Urothelium cell line (cell line): ENCODE measurements around the gene CSNK2B.

Experiments
- DNase-seq: peaks from one replicate; pipeline ENCODE4 v3.0.0; 2011; ENCODE audit warnings: low spot score, mixed read lengths
- FAIRE-seq: peaks from 2 replicates; lab custom pipeline; 2011; peaks lifted over from hg19 to GRCh38; lab: Jason Lieb, UNC

CSNK2B gene

GRCh38 chr6:31636698-31637596, 28.9 kb upstream of the CSNK2B start:
- DNase-seq (no peak), FAIRE-seq (no peak)

GRCh38 chr6:31639043-31639442, 26.8 kb upstream of the CSNK2B start:
- FAIRE-seq (no peak), DNase-seq (no peak)

- no peak for FAIRE-seq
Measured at GRCh38 chr6:31639449-31639861, 26.4 kb upstream of the CSNK2B start.

GRCh38 chr6:31640612-31641011, 25.3 kb upstream of the CSNK2B start:
- DNase-seq (no peak), FAIRE-seq (no peak)

More at GRCh38 chr6:31639449-31639861, 26.4 kb upstream of the CSNK2B start:
- DNase-seq = no peak

- no peak for FAIRE-seq
- DNase-seq = no peak
Measured at GRCh38 chr6:31641370-31641769, 24.5 kb upstream of the CSNK2B start.

- DNase-seq = no peak
- no peak for FAIRE-seq
Measured at GRCh38 chr6:31642798-31643570, 22.9 kb upstream of the CSNK2B start.

- no peak for DNase-seq
- no peak for FAIRE-seq
Measured at GRCh38 chr6:31643818-31644454, 21.9 kb upstream of the CSNK2B start.

GRCh38 chr6:31645325-31645724, 20.6 kb upstream of the CSNK2B start:
- DNase-seq (no peak), FAIRE-seq (no peak)

GRCh38 chr6:31651602-31652191, 14.2 kb upstream of the CSNK2B start:
- peak; percentile 67 for DNase-seq
- FAIRE-seq = no peak

GRCh38 chr6:31652925-31653724, 12.8 kb upstream of the CSNK2B start:
- peak; percentile 90 for DNase-seq
- FAIRE-seq = no peak

GRCh38 chr6:31654574-31655348, 11.1 kb upstream of the CSNK2B start:
- FAIRE-seq = no peak
- no peak for DNase-seq

GRCh38 chr6:31655349-31656237, 10.3 kb upstream of the CSNK2B start, which contains the start of gene APOM:
TSS of gene APOM (plus strand) at chr6:31655894. CDS start at chr6:31655967, 73 bp downstream.
- no peak for DNase-seq

GRCh38 chr6:31657406-31658157, 8.3 kb upstream of the CSNK2B start:
- FAIRE-seq (no peak), DNase-seq (no peak)

More at GRCh38 chr6:31655349-31656237, 10.3 kb upstream of the CSNK2B start, which contains the start of gene APOM:
- FAIRE-seq = no peak

- FAIRE-seq (no peak), DNase-seq (no peak)
Measured at GRCh38 chr6:31658158-31658688, 7.7 kb upstream of the CSNK2B start.

- DNase-seq (no peak), FAIRE-seq (no peak)
Measured at GRCh38 chr6:31658983-31659648, 6.8 kb upstream of the CSNK2B start.

- FAIRE-seq = no peak
- peak; percentile 34 for DNase-seq
Measured at GRCh38 chr6:31659649-31660380, 6.1 kb upstream of the CSNK2B start.
